ENCODE measurements around the gene ACP7.

- TF ChIP-seq CTCF (IDR thresholded peaks at IDR 0.05) = no peak
- no peak for TF ChIP-seq POLR2A (IDR thresholded peaks at IDR 0.05)
These were observed 31.1 kb downstream of the ACP7 start for GRCh38 chr19:39115105-39115847.
